IMR-90 (cell line): ENCODE results near the gene CLEC19A. TPM values are rescaled to one million over a fixed set of nuclear protein-coding genes. Genes with fewer than 3 reads are reported as not detected.

Source experiments
- ATAC-seq: fragments of 200-7000 bp; cut with Tn5 transposase; 2 replicates; pipeline ENCODE4 v1.9.1; 2020; ENCODE audit warnings: low read depth, mild to moderate bottlenecking, moderate library complexity
- BruUV-seq: library from RNA; stranded (reverse); fragments of 400-500 nt; replicated peaks from 2 replicates; lab custom pipeline; 2021; lab: Mats Ljungman, UMichigan
- CTCF ChIA-PET: fragments of 300-600 bp; formaldehyde crosslinking; extraction: SDS; loops from one replicate; lab custom pipeline; 2021; ENCODE audit warnings: antibody characterized with exemption; lab: Yijun Ruan, JAX
- POLR2A ChIA-PET: fragments of 300-600 bp; sonication (Branson Sonifier 250); formaldehyde crosslinking; loops from one replicate; lab custom pipeline; 2022; ENCODE audit warnings: antibody characterized with exemption; ENCODE audit not compliant: unreplicated experiment; lab: Charles Lee
- DNase-seq: peaks from one replicate; pipeline ENCODE4 v3.0.0; 2013
- H2AFZ ChIP-seq: replicated peaks from 2 replicates; pipeline ENCODE3; 2013; ENCODE audit warnings: low read length, mild to moderate bottlenecking; ENCODE audit not compliant: poor library complexity
- H2AK5ac ChIP-seq: 2 replicates; pipeline ENCODE4 v1.6.1; 2013; ENCODE audit warnings: low read depth, low read length, inconsistent platforms
- H2AK9ac ChIP-seq: replicated peaks from 2 replicates; pipeline ENCODE3; 2013; ENCODE audit warnings: mild to moderate bottlenecking, low read depth, low read length, moderate library complexity; ENCODE audit not compliant: poor library complexity
- H2BK120ac ChIP-seq: 2 replicates; pipeline ENCODE4 v1.6.1; 2013; ENCODE audit warnings: low read depth, low read length, inconsistent platforms
- H2BK15ac ChIP-seq: 3 replicates; pipeline ENCODE4 v1.6.1; 2013; ENCODE audit warnings: low read depth, low read length, inconsistent platforms
- H2BK20ac ChIP-seq: 2 replicates; pipeline ENCODE4 v1.6.1; 2013; ENCODE audit warnings: low read depth, mild to moderate bottlenecking, inconsistent platforms, low read length, moderate library complexity
- H2BK5ac ChIP-seq: 2 replicates; pipeline ENCODE4 v1.6.1; 2013; ENCODE audit warnings: mild to moderate bottlenecking, low read depth, low read length, inconsistent platforms; ENCODE audit not compliant: poor library complexity, severe bottlenecking
- H3K14ac ChIP-seq: replicated peaks from 2 replicates; pipeline ENCODE4 v1.6.1; 2013; ENCODE audit warnings: low read depth, low read length, inconsistent platforms
- H3K18ac ChIP-seq: 2 replicates; pipeline ENCODE4 v1.6.1; 2013; ENCODE audit warnings: low read depth, low read length, control low read depth
- H3K23ac ChIP-seq: 2 replicates; pipeline ENCODE4 v1.6.1; 2013; ENCODE audit warnings: low read depth, low read length, inconsistent platforms
- H3K27ac ChIP-seq: 2 replicates; pipeline ENCODE4 v1.5.1; 2013; ENCODE audit warnings: mild to moderate bottlenecking, control low read depth, low read length; ENCODE audit not compliant: insufficient read depth
- H3K27me3 ChIP-seq: 2 replicates; pipeline ENCODE4 v1.6.1; 2013; ENCODE audit warnings: low read length; ENCODE audit not compliant: control insufficient read depth, insufficient read depth
- H3K36me3 ChIP-seq: 2 replicates; pipeline ENCODE4 v1.6.1; 2013; ENCODE audit warnings: low read length, mixed read lengths; ENCODE audit not compliant: control insufficient read depth, insufficient read depth
- H3K4ac ChIP-seq: 2 replicates; pipeline ENCODE4 v1.6.1; 2013; ENCODE audit warnings: low read depth, low read length, inconsistent platforms
- H3K4me1 ChIP-seq: 2 replicates; pipeline ENCODE4 v1.6.1; 2013; ENCODE audit warnings: low read length, mixed read lengths; ENCODE audit not compliant: control insufficient read depth, insufficient read depth
- H3K4me2 ChIP-seq: 2 replicates; pipeline ENCODE4 v1.6.1; 2013; ENCODE audit warnings: low read depth, mild to moderate bottlenecking, control low read depth, low read length, moderate library complexity
- H3K4me3 ChIP-seq: 2 replicates; pipeline ENCODE4 v1.5.1; 2013; ENCODE audit warnings: low read depth, mild to moderate bottlenecking, control low read depth, low read length, moderate library complexity; ENCODE audit not compliant: insufficient read depth
- H3K56ac ChIP-seq: 2 replicates; pipeline ENCODE4 v1.6.1; 2013; ENCODE audit warnings: low read length, inconsistent platforms; ENCODE audit not compliant: insufficient read depth; ENCODE audit errors: extremely low read depth
- H3K79me1 ChIP-seq, 2 experiments: 2 replicates each; pipeline ENCODE4 v1.6.1; 2013; ENCODE audit warnings: low read length in 2 of 2, inconsistent platforms in 1 of 2, low read depth in 1 of 2
- H3K9ac ChIP-seq: 2 replicates; pipeline ENCODE4 v1.6.1; 2013; ENCODE audit warnings: low read depth, low read length, control low read depth
- H3K9me1 ChIP-seq: 2 replicates; pipeline ENCODE4 v1.6.1; 2013; ENCODE audit warnings: low read length, inconsistent platforms; ENCODE audit not compliant: insufficient read depth
- H3K9me3 ChIP-seq: 2 replicates; pipeline ENCODE4 v1.6.1; 2013; ENCODE audit warnings: low read length; ENCODE audit not compliant: control insufficient read depth, insufficient read depth
- H4K20me1 ChIP-seq: 2 replicates; pipeline ENCODE4 v1.6.1; 2013; ENCODE audit warnings: low read length, inconsistent platforms; ENCODE audit not compliant: insufficient read depth
- H4K5ac ChIP-seq: 2 replicates; pipeline ENCODE4 v1.6.1; 2013; ENCODE audit warnings: mild to moderate bottlenecking, low read depth, low read length, control low read depth
- H4K8ac ChIP-seq, 2 experiments: 2 replicates each; pipeline ENCODE4 v1.6.1; 2013; ENCODE audit warnings: low read depth in 2 of 2, low read length in 2 of 2, control low read depth in 1 of 2, inconsistent platforms in 1 of 2
- H4K91ac ChIP-seq: 2 replicates; pipeline ENCODE4 v1.6.1; 2013; ENCODE audit warnings: low read depth, low read length, inconsistent platforms; ENCODE audit not compliant: insufficient read depth
- CHD1 ChIP-seq: IDR thresholded peaks from 2 replicates; pipeline ENCODE4 v1.6.1; 2012; ENCODE audit warnings: low read depth, low read length, improper control_type of control experiment
- FOS ChIP-seq: fragments of 150-350 bp; IDR thresholded peaks from 2 replicates; pipeline ENCODE4 v1.6.1; 2016; ENCODE audit warnings: low read depth, low read length
- WGBS, 2 experiments: methylation state at CpG; one replicate each; pipeline versions ENCODE4 v1.1.5 to v1.1.7; 2013; ENCODE audit warnings: missing lambda C conversion rate in 2 of 2; ENCODE audit not compliant: insufficient read length in 1 of 2; ENCODE audit errors: extremely low coverage in 2 of 2; 5-methylcytosine and 5-hydroxymethylcytosine counted together
- dilution Hi-C: fragments of 300-500 bp; cut with HindIII; formaldehyde crosslinking; loops from one replicate; pipeline ENCODE4 v1.14.3; 2018; ENCODE audit warnings: low sequenced_read_pairs; ENCODE audit not compliant: unreplicated experiment
- in situ Hi-C: fragments of 300-500 bp; cut with MboI; formaldehyde crosslinking; loops from 3 replicates; pipeline ENCODE4 v1.14.3; 2019; ENCODE audit warnings: low sequenced_read_pairs, inconsistent platforms, mixed read lengths
- intact Hi-C: fragments of 100-400 bp; cut with micrococcal nuclease; formaldehyde crosslinking; loops from 2 replicates; pipeline ENCODE4 v1.10.0; 2022
- polyA plus RNA-seq, 3 experiments: library from polyadenylated mRNA; depleted of rRNA; stranded (reverse); fragments of >200 nt; gene quantifications; 2 replicates each; pipeline ENCODE4 v1.2.3, GENCODE V29; 2012; ENCODE audit warnings: low replicate concordance in 1 of 3
- total RNA-seq: library from RNA; depleted of rRNA; stranded (reverse); fragments of >200 nt; gene quantifications from 2 replicates; pipeline ENCODE4 v1.2.3, GENCODE V29; 2012
- TF ChIP-seq, protein P1 (sequence below): fragments of 150-350 bp; IDR thresholded peaks from 2 replicates; pipeline ENCODE4 v1.6.1; 2017; ENCODE audit warnings: mild to moderate bottlenecking, antibody characterized with exemption, low read length, low read depth

The CLEC19A gene
- total and polyA plus RNA-seq, 2 of the 4 experiments (the other 2 are of a cell fraction): not detected

GRCh38 chr16:19309178-19309577, 23.6 kb downstream of the CLEC19A start:
- Histone ChIP-seq H3K9me1 (no peaks in the 10 kb centered on the region), H3K23ac (no peak overlapping the region), H3K4ac (no peak overlapping the region), H3K4me3 (no peak overlapping the region), H3K56ac (no peak overlapping the region), H2AFZ (no peak overlapping the region), H3K79me1 (no peaks in the 10 kb centered on the region), H2BK20ac (no peak overlapping the region), H4K91ac (no peak overlapping the region), H3K27ac (no peak overlapping the region), H3K4me1 (no peaks in the 10 kb centered on the region), H3K14ac (no peak overlapping the region), H3K9me3 (no peaks in the 10 kb centered on the region), H4K5ac (no peak overlapping the region), H3K4me2 (no peak overlapping the region), H3K36me3 (no peaks in the 10 kb centered on the region), H3K27me3 (no peaks in the 10 kb centered on the region), H2BK15ac (no peak overlapping the region), H4K20me1 (no peaks in the 10 kb centered on the region), H4K8ac (no peak overlapping the region), H3K9ac (no peak overlapping the region), H2BK120ac (no peak overlapping the region), H2AK5ac (no peak overlapping the region), H3K18ac (no peak overlapping the region), H2AK9ac (no peak overlapping the region), H2BK5ac (no peak overlapping the region)
- TF ChIP-seq CHD1: no peak
- TF ChIP-seq, protein P1, sequence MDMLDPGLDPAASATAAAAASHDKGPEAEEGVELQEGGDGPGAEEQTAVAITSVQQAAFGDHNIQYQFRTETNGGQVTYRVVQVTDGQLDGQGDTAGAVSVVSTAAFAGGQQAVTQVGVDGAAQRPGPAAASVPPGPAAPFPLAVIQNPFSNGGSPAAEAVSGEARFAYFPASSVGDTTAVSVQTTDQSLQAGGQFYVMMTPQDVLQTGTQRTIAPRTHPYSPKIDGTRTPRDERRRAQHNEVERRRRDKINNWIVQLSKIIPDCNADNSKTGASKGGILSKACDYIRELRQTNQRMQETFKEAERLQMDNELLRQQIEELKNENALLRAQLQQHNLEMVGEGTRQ: peak; percentile 20; the same call in 1 of the 2 replicates
- TF ChIP-seq FOS: no peak
- intact Hi-C loops (no loop called here), dilution Hi-C loops (no loop called here), in situ Hi-C loops (no loop called here)
- BruUV-seq: no TSS peak
- DNase-seq (no peak), ATAC-seq (no peak)
- POLR2A ChIA-PET: no interaction called here
- CTCF ChIA-PET: interaction anchor here (0.6 kb wide), 1 partner anchor 1347 kb away, joined by 3 read pairs; no protein-coding TSS in a partner anchor
- 60% methylated on average over 1 of the region's 5 CpGs; no CpG with 5 or more reads in 1 of the 2 experiments for WGBS, 2 experiments
